Measurements from ENCODE around the gene MYO9A.
A peak's percentile ranks its signal among the peaks of the same experiment; 100 is the strongest.
"Not testable (repeated sequence)": the region's sequence is repeated elsewhere in the genome, so short reads cannot be mapped to it uniquely, and the experiment has no call there.

MYO9A gene

GRCh38 chr15:72140088-72140487, 22.1 kb upstream of the MYO9A start:
- no peak for DNase-seq (ENCODE audit: low spot score)

DNA sequence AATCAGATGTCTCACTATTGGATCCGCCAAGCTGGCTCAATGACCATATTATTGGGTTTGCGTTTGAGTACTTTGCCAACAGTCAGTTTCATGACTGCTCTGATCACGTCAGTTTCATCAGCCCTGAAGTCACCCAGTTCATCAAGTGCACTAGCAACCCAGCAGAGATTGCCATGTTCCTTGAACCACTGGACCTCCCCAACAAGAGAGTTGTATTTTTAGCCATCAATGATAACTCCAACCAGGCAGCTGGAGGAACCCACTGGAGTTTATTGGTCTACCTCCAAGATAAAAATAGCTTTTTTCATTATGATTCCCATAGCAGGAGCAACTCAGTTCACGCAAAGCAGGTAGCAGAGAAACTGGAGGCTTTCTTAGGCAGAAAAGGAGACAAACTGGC, 21.7 kb upstream of the MYO9A start:
- no peak for DNase-seq (ENCODE audit: low spot score)

DNA sequence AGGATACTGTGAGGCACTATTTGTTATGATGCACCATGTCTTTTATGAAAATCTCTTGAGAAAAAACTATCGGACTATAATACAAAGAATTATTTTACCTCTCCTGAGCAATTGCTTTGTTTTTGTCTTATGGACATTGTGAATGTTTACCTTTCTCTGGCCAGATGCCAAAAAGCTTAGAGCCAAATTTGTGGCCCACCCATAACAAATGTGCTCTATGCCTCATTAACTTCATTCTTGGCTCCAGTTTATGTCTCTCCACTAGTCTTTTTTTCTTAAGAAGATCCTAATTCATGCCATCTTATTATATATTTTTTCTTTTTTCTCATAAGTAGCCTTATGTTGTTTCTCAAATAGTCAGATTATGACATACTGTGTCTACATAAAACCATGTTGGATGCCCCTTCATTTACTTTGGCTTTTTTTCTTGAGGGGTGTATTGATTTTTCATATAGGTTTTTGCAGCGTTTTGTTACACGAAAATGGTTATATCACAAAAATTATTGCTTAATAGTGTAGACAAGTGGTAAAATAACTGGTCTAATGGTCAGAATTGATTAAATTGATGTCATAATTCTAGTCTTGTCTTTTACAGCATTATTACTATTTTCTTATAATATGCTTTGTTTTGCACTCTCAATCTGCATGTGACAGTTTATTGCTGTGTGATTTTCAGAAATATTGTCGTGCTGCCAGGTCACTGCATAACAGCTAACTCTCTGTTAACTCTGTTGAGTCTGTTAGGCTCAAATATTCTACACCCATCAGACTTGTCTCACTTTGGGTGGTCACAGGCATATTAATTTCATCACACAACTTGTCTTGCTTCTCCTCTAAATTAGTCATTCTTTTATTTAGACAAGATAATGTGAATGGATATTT, 18.5 kb upstream of the MYO9A start:
- no peak for DNase-seq (ENCODE audit: low spot score)

- DNase-seq (ENCODE audit: low spot score) = no peak
These were observed 17.8 kb upstream of the MYO9A start for GRCh38 chr15:72135719-72136118.

GRCh38 chr15:72133211-72133610, 15.3 kb upstream of the MYO9A start:
- no peak for DNase-seq (ENCODE audit: low spot score)

GRCh38 chr15:72131922-72132321, 14.0 kb upstream of the MYO9A start:
- DNase-seq (ENCODE audit: low spot score) = no peak

DNA sequence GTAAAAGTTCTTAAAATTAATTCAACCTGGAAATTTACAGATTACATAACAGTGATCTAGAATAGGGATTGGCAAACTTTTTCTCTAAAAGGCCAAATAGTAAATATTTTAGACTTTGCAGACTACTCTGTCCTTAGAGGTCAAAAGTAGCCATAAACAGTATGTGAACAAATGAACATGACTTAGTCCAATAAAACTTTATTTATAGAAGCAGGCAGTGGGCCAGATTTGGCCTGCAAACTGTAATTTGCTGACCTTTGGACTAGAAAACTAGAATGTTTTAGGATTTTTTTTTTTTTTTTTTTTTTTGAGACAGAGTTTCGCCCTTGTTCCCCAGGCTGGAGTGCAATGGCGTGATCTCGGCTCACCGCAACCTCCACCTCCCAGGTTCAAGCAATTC, 12.3 kb upstream of the MYO9A start:
- no peak for DNase-seq (ENCODE audit: low spot score)

DNA sequence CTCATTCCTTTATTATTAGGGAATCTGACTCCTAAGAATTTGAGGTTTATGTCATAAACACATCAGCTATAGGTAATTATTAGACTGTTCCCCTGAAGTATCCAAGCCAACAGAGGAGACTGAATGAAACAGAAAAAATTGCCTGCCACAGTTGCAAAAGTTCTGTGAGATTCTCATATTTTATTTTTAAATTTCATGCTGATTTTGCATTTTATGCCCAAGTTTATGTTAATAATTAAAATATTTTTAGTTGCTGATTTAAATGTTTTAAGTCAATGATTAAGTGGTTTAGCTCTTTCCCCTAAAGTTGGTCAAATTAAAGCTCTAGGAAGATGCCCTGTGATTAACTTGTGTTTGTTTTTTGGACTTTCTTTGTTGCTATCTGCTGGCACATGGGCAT, 10.4 kb upstream of the MYO9A start:
- no peak for DNase-seq (ENCODE audit: low spot score)

GRCh38 chr15:72127724-72128322, 9.9 kb upstream of the MYO9A start:
- no peak for DNase-seq (ENCODE audit: low spot score)

DNA sequence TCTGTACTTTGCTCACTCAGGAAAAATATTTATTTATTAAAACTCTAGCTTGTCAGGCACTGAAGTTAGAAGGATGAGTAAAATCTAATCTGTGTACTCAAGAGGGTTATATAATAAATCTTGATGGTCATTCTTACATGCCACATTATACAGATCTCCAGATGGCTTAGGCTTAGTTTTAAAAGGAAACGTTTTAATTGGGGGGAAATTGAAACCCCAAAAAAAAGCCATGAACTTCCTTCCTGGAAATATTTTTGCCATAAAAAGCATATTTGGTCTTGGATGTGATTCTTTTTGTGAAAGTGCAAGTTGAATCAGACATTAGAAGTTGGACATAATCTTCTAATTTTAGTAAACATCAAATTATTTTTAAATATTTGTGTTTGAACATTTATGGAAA, 6.3 kb upstream of the MYO9A start:
- DNase-seq (ENCODE audit: low spot score) = no peak

DNA sequence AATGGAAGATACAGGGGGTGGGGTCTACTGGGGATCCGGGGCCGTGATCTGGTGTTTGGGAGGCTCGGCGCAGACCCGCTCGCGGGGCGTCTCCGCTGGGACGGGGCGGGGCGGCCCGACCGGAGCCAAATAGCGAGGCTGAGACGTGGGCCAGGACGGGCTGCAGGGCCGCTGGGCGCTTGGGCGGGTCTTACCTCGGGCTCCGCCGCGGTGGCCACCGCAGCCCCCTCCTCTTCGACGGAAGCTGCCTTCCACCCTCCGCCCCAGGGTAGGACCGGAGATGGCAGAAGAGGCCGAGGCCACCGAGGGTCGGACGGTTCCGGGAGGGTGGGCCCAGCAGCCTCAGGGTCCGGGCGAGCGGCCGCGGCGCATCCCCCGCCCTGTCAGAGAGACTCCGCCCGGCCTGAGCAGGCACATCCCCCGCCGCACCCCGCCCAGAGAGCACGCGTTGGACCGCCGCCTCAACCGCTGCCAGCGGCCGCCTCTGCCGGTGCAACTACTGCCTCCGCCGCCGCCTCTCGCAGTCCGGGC, 399 bp downstream of the MYO9A start:
- no peak for DNase-seq (ENCODE audit: low spot score)

GRCh38 chr15:72116731-72117485, 1.0 kb downstream of the MYO9A start:
- peak; percentile 29 for DNase-seq (ENCODE audit: low spot score)

DNA sequence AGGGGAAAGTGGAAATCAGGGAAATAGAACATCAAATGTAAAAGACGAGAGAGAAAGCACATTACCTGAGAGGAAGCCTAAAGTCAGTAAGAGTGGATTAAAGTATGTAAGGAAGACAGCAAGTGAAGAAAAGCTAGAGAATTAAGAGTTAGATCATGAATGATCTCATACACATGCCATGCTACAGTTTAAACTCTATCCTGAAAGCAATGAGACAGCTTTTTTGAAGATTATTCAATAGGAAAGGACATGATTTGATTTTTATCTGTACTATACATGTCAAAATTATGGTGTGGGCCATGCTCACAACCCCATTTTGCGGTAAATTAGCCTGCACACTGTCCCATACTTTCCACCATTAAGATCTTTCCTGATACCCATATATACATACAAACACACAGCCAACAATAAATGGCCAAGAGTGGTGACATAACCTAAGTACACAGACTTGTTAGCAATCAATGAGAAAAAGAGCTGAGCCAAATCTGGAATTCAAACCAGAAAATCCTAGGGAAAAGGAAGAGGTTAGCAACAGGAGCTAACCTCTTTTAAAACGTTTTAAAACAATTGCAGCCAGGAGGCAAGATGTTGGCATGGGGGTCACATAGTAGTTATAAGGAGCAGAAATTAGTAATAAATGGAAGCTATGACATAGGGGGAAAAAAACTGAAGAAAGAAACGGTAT, 4.5 kb downstream of the MYO9A start:
- no peak for DNase-seq (ENCODE audit: low spot score)

GRCh38 chr15:72112805-72113204, 5.1 kb downstream of the MYO9A start:
- no peak for DNase-seq (ENCODE audit: low spot score)

- no peak for DNase-seq (ENCODE audit: low spot score)
These were observed 5.8 kb downstream of the MYO9A start for GRCh38 chr15:72112116-72112515.

DNA sequence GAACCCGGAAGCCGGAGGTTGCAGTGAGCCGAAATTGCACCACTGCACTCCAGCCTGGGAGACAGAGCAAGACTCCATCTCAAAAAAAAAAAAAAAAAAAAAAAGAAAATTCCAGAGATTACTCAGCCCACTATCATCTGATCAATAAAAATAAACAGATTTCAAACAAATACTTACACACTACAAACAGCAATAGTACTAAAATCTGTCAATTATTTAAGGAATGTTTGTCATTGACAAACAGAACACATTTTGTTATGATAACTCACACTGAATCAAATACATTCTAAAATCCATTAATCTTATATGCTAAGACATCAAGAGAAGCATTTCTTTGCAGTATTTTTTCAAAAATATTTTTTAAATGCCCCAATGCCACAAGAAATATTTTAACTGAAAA, 7.6 kb downstream of the MYO9A start:
- DNase-seq (ENCODE audit: low spot score) = no peak

DNA sequence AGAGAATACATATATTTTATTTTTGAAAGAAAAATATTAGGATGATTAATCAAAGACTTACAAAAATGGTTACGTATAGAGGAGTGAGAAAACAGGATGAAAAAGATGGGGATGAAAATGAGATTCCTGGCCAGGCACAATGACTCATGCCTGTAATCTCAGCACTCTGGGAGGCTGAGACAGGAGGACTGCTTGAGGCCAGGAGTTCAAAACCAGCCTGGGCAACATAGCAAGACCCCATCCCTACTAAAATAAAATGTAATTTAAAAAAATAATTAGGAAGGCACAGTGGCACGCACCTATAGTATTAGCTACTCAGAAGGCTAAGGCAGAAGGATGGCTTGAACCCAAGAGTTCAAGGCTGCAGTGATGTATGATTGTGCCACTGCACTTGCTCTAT, 11.9 kb downstream of the MYO9A start:
- no peak for DNase-seq (ENCODE audit: low spot score)

GRCh38 chr15:72105111-72105510, 12.8 kb downstream of the MYO9A start:
- DNase-seq (ENCODE audit: low spot score) = no peak

DNA sequence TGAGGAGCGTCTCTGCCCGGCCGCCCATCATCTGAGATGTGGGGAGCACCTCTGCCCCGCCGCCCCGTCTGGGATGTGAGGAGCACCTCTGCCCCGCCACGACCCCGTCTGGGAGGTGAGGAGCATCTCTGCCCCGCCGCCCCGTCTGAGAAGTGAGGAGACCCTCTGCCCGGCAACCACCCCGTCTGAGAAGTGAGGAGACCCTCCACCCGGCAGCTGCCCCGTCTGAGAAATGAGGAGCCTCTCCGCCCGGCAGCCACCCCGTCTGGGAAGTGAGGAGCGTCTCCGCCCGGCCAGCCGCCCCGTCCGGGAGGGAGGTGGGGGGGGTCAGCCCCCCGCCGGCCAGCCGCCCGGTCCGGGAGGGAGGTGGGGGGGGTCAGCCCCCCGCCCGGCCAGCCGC, 17.4 kb downstream of the MYO9A start:
- not testable (repeated sequence) for DNase-seq (ENCODE audit: low spot score)

GRCh38 chr15:72099155-72099554, 18.8 kb downstream of the MYO9A start:
- DNase-seq (ENCODE audit: low spot score) = no peak

- no peak for DNase-seq (ENCODE audit: low spot score)
These were observed 19.9 kb downstream of the MYO9A start for GRCh38 chr15:72098040-72098439.

DNA sequence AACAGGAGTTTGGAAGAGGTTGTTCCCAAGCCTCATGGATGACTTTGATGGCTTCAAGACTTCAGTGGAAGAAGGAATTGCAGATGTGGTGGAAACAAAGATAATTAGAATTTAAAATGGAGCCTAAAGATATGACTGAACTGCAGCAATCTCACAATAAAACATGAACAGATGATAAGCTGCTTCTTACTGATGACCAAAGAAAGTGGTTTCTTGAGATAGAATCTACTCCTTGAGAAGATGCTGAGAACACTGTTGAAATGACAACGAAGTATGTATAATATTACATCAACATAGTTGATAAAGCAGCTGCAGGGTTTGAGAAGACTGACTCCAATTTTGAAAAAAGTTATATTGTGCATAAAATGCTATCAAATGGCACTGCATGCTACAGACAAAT, 21.2 kb downstream of the MYO9A start:
- DNase-seq (ENCODE audit: low spot score) = no peak
